Fibroblast of mammary gland (primary cell): ENCODE results near the gene AVL9.
"Not testable (repeated sequence)": the region's sequence is repeated elsewhere in the genome, so short reads cannot be mapped to it uniquely, and the experiment has no call there.

Source experiments
- DNase-seq: peaks from one replicate; pipeline ENCODE4 v3.0.0-alpha.2; 2010; ENCODE audit warnings: low read depth
- H3K4me3 ChIP-seq: 2 replicates; pipeline ENCODE4 v1.5.1; 2011; ENCODE audit warnings: low read depth, mild to moderate bottlenecking, low read length, moderate library complexity; ENCODE audit not compliant: control insufficient read depth
- TF ChIP-seq, protein P1 (sequence below): conservative IDR thresholded peaks from 2 replicates; pipeline ENCODE4 v1.5.1; 2011; ENCODE audit warnings: low read depth, low read length, inconsistent platforms; ENCODE audit not compliant: control insufficient read depth, insufficient read depth

The AVL9 gene

GRCh38 chr7:32605032-32605431, 109.7 kb downstream of the AVL9 start:
- no peak overlapping the region for H3K4me3 ChIP-seq
- DNase-seq = no peak
- TF ChIP-seq, protein P1, sequence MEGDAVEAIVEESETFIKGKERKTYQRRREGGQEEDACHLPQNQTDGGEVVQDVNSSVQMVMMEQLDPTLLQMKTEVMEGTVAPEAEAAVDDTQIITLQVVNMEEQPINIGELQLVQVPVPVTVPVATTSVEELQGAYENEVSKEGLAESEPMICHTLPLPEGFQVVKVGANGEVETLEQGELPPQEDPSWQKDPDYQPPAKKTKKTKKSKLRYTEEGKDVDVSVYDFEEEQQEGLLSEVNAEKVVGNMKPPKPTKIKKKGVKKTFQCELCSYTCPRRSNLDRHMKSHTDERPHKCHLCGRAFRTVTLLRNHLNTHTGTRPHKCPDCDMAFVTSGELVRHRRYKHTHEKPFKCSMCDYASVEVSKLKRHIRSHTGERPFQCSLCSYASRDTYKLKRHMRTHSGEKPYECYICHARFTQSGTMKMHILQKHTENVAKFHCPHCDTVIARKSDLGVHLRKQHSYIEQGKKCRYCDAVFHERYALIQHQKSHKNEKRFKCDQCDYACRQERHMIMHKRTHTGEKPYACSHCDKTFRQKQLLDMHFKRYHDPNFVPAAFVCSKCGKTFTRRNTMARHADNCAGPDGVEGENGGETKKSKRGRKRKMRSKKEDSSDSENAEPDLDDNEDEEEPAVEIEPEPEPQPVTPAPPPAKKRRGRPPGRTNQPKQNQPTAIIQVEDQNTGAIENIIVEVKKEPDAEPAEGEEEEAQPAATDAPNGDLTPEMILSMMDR = no peak

DNA sequence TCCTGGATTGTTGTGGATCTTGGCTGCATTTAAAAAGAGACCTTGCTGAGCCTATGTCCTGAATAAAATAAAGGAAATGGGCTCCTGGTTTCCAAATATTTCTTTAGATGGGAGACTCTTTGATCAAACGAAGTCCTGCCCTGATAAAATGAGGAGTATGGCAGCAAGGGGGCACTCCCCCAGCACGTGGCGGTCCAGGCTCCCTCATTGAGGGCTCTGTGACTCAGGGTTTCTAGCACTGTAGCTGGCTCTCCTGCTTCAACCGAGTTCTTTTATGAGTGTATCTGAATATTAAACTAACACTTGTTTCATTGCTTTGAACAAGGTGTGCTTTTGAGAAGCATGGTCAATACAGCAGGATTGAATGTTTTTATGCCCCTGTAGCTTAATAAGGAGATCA, 114.2 kb downstream of the AVL9 start:
- TF ChIP-seq, protein P1 = no peak

GRCh38 chr7:32611201-32612099, 116.2 kb downstream of the AVL9 start:
- TF ChIP-seq, protein P1 = no peak
- DNase-seq = peak; percentile 59
- no peak overlapping the region for H3K4me3 ChIP-seq

More for the DNA sequence above, 114.2 kb downstream of the AVL9 start:
- DNase-seq = no peak
- H3K4me3 ChIP-seq = no peak overlapping the region

DNA sequence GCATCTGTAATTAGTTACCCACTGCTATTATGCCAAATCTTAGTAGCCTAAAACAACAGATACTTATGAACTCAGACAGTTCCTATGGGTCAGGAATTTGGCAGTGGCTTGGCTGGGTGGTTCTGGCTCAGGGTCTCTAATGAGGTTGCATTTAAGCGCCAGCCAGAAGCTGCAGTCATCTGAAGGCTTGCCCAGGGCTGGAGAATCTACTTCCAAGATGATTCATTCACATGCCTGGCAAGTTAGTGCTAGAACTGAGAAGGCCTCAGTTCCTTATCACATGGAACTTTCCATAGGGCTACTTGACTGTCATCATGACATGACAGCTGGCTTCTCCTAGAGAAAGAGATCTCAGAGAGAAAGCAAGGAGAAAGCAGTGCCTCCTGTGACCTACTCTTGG, 121.3 kb downstream of the AVL9 start:
- TF ChIP-seq, protein P1 = no peak
- DNase-seq = peak; percentile 91
- H3K4me3 ChIP-seq = no peak overlapping the region

GRCh38 chr7:32618470-32618869, 123.2 kb downstream of the AVL9 start:
- H3K4me3 ChIP-seq = no peak overlapping the region
- DNase-seq = no peak
- TF ChIP-seq, protein P1 = no peak

- no peak for DNase-seq
- TF ChIP-seq, protein P1 = no peak
- no peak overlapping the region for H3K4me3 ChIP-seq
Measured at GRCh38 chr7:32618987-32619386, 123.7 kb downstream of the AVL9 start.

DNA sequence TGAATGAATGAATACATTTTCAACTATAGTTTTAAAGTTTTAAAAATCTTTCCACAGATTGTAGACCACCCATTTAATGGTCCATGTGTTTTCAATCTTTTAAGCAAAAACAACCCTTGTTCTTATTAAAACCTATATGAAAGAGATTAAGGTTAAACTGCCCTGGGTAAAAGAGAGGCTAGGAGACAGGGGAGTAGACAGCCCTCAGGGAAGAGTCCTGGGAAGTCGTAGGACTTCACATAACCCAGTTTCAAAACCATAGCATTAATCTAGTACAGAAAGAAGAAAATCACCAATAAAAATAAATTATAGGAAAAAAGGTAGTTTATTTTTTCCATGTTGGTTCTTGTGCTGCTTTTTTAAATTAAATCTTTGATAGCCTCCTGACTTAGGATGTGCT, 124.1 kb downstream of the AVL9 start:
- DNase-seq, H3K4me3 ChIP-seq: not testable (repeated sequence)
